Putamen (tissue), 1 donor: ENCODE results near the gene MMADHC.

Source experiments
- DNase-seq: peaks from one replicate; pipeline ENCODE4 v3.0.0-alpha.2; 2016; ENCODE audit warnings: low spot score

Gene MMADHC

GRCh38 chr2:149556452-149556851 is 31.1 kb downstream of the MMADHC start:
- no peak for DNase-seq

DNA sequence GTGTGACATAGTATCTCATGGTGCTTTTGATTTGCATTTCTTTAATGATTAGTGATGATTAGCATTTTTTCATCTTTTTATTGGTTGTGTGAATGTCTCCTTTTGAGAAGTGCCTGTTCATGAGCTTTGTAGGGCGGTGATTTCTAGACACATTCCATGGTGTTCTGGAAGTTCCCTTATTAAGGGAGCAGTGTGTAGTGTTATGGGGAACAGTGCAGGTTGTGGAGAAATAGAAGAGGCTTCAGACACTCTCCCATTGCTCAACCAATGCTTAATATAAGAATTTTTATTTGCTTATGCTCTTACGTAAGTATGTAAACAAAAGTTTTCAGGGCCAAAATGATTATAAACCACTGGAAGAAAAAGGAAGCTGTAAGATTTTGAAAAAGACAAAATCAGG is 34.7 kb downstream of the MMADHC start:
- DNase-seq: no peak

DNA sequence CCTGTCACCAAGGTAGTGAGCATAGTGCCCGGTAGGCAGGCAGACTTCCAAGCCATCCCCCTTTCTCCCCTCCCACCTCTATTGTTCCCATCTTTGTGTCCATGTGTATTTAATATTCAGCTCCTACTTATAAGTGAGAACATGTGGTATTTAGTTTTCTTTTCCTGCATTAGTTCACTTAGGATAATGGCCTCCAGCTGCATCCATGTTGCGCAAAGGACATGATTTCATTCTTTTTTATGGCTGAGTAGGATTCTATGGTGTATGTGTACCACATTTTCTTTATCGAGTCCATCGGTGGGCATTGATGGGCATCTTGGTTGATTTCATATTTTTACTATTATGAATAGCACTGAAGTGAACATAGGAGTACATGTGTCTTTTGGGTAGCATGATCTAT is 35.3 kb downstream of the MMADHC start:
- DNase-seq: no peak

DNA sequence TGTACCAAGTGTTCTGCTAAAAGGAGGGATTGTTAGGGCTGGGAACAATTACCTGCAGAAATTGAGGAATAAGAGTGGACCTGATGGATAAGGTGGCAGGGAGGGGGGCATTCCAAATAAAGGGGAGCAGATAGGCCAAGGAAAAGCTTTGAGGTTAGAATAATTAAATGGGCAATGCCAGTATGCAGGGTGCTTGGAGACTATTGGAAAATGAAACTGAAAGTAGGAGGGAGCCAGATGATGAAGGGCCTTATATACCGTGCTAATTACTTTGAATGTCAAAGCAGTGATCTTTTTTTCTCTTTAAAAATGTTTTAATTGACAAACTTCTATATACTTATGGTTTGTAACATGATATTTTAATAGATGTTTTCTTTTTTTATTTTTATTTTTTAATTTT is 42.9 kb downstream of the MMADHC start:
- no peak for DNase-seq

GRCh38 chr2:149543845-149544244 is 43.7 kb downstream of the MMADHC start:
- no peak for DNase-seq

GRCh38 chr2:149540138-149540537 is 47.4 kb downstream of the MMADHC start:
- no peak for DNase-seq

- no peak for DNase-seq
Observed at GRCh38 chr2:149538138-149538833, 49.3 kb downstream of the MMADHC start.

DNA sequence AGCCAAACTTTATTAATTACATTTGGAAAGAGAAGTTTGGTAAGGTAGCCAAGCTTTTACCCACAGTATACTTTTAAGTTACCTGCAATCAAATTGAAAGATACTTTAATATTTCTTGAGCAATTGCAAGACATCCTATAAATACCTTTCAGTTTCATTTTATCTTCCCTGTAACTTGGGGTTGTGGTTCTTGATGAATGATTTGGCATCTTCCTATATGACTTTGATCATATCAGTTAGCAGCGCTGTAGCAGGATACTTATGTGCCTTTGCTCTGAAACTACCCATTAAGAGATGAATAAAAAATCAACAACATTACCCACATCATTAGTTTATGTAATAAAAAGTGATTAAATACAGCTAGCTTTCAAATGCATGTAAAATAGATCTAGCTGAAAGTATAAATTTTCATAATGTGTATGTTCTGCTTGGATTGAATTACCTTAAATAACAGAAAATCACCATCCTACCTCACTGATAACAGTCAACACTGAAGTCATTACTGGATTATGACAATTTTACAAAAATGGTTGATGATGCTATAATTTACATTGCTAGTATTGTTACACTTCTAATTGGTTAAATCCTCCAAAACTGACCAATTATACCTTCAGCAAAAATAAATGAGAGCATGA is 50.4 kb downstream of the MMADHC start:
- DNase-seq: no peak

DNA sequence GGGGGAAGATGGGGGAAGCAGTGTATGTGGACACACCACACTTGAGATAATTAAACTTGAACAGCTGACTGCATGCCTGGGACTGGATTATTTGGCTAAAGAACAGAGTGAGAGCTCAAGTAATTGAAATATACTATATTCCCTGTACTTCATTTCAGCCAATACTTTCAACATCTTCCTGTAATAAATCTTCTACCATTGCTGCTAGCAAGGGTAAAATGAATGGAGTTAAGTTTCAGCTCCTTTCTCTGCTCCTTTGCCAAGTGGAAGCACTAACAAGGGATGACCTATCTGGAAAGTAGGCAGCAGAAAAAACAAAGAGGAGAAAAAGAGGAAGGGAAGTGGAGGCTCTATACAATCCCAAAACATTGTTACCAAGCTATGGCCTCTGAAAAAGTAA is 50.9 kb downstream of the MMADHC start:
- DNase-seq: no peak

GRCh38 chr2:149534674-149535073 is 52.9 kb downstream of the MMADHC start:
- DNase-seq: no peak

- DNase-seq: no peak
Observed at GRCh38 chr2:149528983-149529382, 58.6 kb downstream of the MMADHC start.

GRCh38 chr2:149527998-149528755 is 59.4 kb downstream of the MMADHC start:
- DNase-seq: no peak

DNA sequence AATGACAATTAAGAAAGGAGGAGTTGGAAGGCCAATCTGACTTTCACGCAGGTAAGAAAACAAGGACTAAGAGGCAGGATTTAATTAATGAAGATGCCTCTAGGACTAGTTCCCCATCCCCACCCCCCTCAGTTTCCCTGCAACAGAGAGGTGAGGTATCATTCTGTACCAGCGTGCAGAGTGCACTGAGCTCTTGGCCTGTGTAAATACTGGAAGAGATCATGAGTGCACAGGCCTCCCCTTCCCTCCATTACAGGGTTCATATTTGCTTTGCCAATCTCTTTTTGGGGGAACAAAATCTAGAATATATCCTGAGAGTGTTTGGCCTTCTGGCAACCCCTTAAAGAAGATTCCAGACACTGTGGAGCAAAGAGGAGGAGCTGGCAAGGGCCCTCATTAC is 60.9 kb downstream of the MMADHC start:
- no peak for DNase-seq

DNA sequence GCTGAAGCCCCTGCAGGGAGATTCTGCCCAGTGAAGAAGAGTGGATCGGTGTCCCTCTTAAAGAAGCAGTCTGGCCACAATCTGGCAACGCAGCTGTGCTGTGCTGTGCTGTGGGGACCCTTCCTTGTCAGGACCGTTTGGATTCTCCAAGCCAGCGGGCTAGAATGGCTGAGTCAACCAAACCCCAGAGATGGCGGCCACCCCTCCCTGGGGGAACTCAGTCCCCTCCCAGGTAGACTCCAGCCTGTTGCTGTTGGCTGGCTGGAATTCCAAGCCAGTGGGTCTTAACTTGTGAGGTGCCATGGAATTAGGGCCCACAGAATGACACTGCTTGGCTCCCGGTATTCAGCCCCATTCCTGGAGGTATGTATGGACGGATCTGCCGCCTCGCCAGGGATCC is 62.3 kb downstream of the MMADHC start:
- DNase-seq: no peak
